GM19467 (cell line): Measurements from ENCODE around the gene ARL4A.
"Not testable (repeated sequence)": the region's sequence is repeated elsewhere in the genome, so short reads cannot be mapped to it uniquely, and the experiment has no call there.

Experiments used
- ATAC-seq: cut with Tn5 transposase; IDR thresholded peaks from one replicate; pipeline ENCODE4 v1.9.1; 2021; ENCODE audit warnings: mild to moderate bottlenecking, moderate library complexity; ENCODE audit not compliant: unreplicated experiment

The ARL4A gene

GRCh38 chr7:12686891-12687717 lies at the start of gene ARL4A:
Gene ARL4A (plus strand): TSS chr7:12687633. CDS start chr7:12688255, 622 bp downstream.
- peak; percentile 82 for ATAC-seq

- ATAC-seq: peak; percentile 42
These were observed 49.4 kb upstream of the ARL4A start for GRCh38 chr7:12637819-12638592.

- peak; percentile 40 for ATAC-seq
These were observed 48.5 kb upstream of the ARL4A start for GRCh38 chr7:12638851-12639456.

- ATAC-seq: no peak
These were observed 46.9 kb upstream of the ARL4A start for GRCh38 chr7:12640299-12641096.

- no peak for ATAC-seq
These were observed 46.2 kb upstream of the ARL4A start for GRCh38 chr7:12641196-12641595.

GRCh38 chr7:12642508-12642907 lies 44.9 kb upstream of the ARL4A start:
- ATAC-seq: no peak

GRCh38 chr7:12643001-12643643 lies 44.3 kb upstream of the ARL4A start:
- ATAC-seq: no peak

- no peak for ATAC-seq
These were observed 43.8 kb upstream of the ARL4A start for GRCh38 chr7:12643644-12644043.

- ATAC-seq: not testable (repeated sequence)
These were observed 42.2 kb upstream of the ARL4A start for GRCh38 chr7:12645212-12645611.

- no peak for ATAC-seq
These were observed 41.3 kb upstream of the ARL4A start for GRCh38 chr7:12646139-12646538.

- ATAC-seq: no peak
These were observed 39.8 kb upstream of the ARL4A start for GRCh38 chr7:12647364-12648219.

GRCh38 chr7:12648704-12649261 lies 38.6 kb upstream of the ARL4A start:
- no peak for ATAC-seq

GRCh38 chr7:12649348-12649747 lies 38.1 kb upstream of the ARL4A start:
- ATAC-seq: no peak

GRCh38 chr7:12650080-12650479 lies 37.4 kb upstream of the ARL4A start:
- ATAC-seq: no peak

GRCh38 chr7:12653110-12653509 lies 34.3 kb upstream of the ARL4A start:
- no peak for ATAC-seq

GRCh38 chr7:12653518-12653917 lies 33.9 kb upstream of the ARL4A start:
- no peak for ATAC-seq

- no peak for ATAC-seq
These were observed 32.3 kb upstream of the ARL4A start for GRCh38 chr7:12655161-12655560.

- not testable (repeated sequence) for ATAC-seq
These were observed 27.0 kb upstream of the ARL4A start for GRCh38 chr7:12660423-12660822.

GRCh38 chr7:12660986-12661385 lies 26.4 kb upstream of the ARL4A start:
- ATAC-seq: not testable (repeated sequence)
